Muscle of leg (tissue), 11 donors: ENCODE measurements around the gene VSTM5. TPM values are rescaled to one million over a fixed set of nuclear protein-coding genes. Genes with fewer than 3 reads are reported as not detected.
"Not testable (repeated sequence)": the region's sequence is repeated elsewhere in the genome, so short reads cannot be mapped to it uniquely, and the experiment has no call there.

Experiments used
- DNase-seq: peaks from one replicate; pipeline ENCODE4 v3.0.0; 2013
- H3K27ac ChIP-seq: one replicate; pipeline ENCODE4 v1.5.1; 2013; ENCODE audit warnings: mild to moderate bottlenecking, low read length, control low read depth
- H3K27me3 ChIP-seq: one replicate; pipeline ENCODE4 v1.6.1; 2013; ENCODE audit warnings: low read length; ENCODE audit not compliant: control insufficient read depth, insufficient read depth
- H3K36me3 ChIP-seq: one replicate; pipeline ENCODE4 v1.6.1; 2013; ENCODE audit warnings: low read length; ENCODE audit not compliant: control insufficient read depth, insufficient read depth
- H3K4me1 ChIP-seq: one replicate; pipeline ENCODE4 v1.6.1; 2013; ENCODE audit warnings: low read length; ENCODE audit not compliant: control insufficient read depth, insufficient read depth
- H3K4me3 ChIP-seq: one replicate; pipeline ENCODE4 v1.5.1; 2013; ENCODE audit warnings: low read length, control low read depth
- H3K9me3 ChIP-seq: replicated peaks from 2 replicates; pipeline ENCODE4 v1.6.1; 2013; ENCODE audit warnings: low read depth, low read length; ENCODE audit not compliant: control insufficient read depth
- WGBS: methylation state at CpG from one replicate; pipeline ENCODE4 v1.1.5; 2013; ENCODE audit warnings: missing lambda C conversion rate; ENCODE audit not compliant: insufficient coverage; 5-methylcytosine and 5-hydroxymethylcytosine counted together
- polyA plus RNA-seq, 8 donors: library from polyadenylated mRNA; unstranded; fragments of 120-200 nt; gene quantifications; one replicate each; pipeline versions ENCODE4 v1.2.1 to v1.2.3, GENCODE V29; 2013; ENCODE audit warnings: inconsistent platforms in 1 of 8, low replicate concordance in 1 of 8; ENCODE audit not compliant: insufficient read length in 8 of 8, insufficient read depth in 1 of 8
- total RNA-seq: library from RNA; stranded (reverse); fragments of 120-200 nt; gene quantifications from one replicate; pipeline ENCODE4 v1.2.4, GENCODE V29; 2013

Gene VSTM5
- total and polyA plus RNA-seq, 9 donors, result 0.16 to 1.1 (median 0.27) TPM

DNA sequence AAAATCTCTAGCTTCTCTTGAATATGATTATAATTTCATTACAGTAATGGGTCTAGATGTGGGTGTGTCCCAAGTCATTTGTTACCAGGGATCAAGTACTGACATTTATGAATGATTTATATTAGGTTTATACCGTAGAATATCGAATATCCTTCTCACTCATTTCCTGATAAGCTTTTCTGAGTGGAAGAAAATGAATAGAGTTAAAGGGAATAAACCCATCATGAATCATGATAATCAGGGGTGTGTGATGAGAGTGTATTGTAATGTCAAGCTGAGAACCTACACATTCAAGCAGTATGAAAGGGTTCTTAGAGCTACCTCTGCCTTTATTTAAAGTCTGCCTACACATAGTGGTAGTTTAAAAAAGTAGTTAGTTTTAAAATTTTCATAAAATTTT, 49.1 kb downstream of the VSTM5 start:
- Histone ChIP-seq H3K9me3 (no peaks in the 10 kb centered on the region), H3K27me3 (no peaks in the 10 kb centered on the region), H3K4me3 (no peak overlapping the region), H3K4me1 (no peaks in the 10 kb centered on the region), H3K36me3 (peaks cover 37% of the 10 kb centered on the region), H3K27ac (no peak overlapping the region)
- no peak for DNase-seq
- no CpG with 5 or more reads among the region's 2 CpGs for WGBS

GRCh38 chr11:93796441-93797231, 53.8 kb downstream of the VSTM5 start:
- no peak for DNase-seq
- Histone ChIP-seq H3K9me3 (no peaks in the 10 kb centered on the region), H3K4me1 (no peaks in the 10 kb centered on the region), H3K36me3 (peaks cover 52% of the 10 kb centered on the region), H3K4me3 (no peak overlapping the region), H3K27ac (no peak overlapping the region), H3K27me3 (no peaks in the 10 kb centered on the region)
- WGBS, result 80% methylated on average over 1 of the region's 6 CpGs

DNA sequence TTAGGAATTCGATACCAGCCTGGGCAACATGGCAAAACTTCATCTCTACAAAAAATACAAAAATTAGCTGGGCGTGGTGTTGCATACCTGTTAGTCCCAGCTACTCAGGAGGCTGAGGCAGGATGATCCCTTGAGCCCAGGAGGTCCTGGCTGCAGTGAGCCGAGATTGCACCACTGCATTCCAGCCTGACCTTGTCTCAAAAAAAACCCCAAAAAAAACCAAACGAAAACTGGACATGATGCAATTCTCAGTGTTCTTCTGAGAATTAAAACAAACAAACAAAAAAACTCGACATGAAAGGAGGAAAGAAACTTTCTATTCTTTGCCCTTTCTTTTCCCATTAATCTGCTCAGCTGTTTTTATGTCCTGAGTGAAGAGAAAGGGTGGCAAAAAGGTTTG, 58.9 kb downstream of the VSTM5 start:
- DNase-seq, result no peak
- H3K9me3 ChIP-seq, result no peaks in the 10 kb centered on the region
- no peak overlapping the region for H3K27ac ChIP-seq
- peaks cover 63% of the 10 kb centered on the region for H3K36me3 ChIP-seq
- no peaks in the 10 kb centered on the region for H3K27me3 ChIP-seq
- H3K4me1 ChIP-seq, result no peaks in the 10 kb centered on the region
- WGBS, result 71% methylated on average over 1 of the region's 5 CpGs
- no peak overlapping the region for H3K4me3 ChIP-seq

GRCh38 chr11:93784935-93785360, 65.5 kb downstream of the VSTM5 start:
- WGBS, result 2% methylated on average over 10 of the region's 13 CpGs
- peaks cover 7% of the 10 kb centered on the region for H3K4me1 ChIP-seq
- H3K36me3 ChIP-seq, result peaks cover 13% of the 10 kb centered on the region
- DNase-seq, result no peak
- no peaks in the 10 kb centered on the region for H3K9me3 ChIP-seq
- H3K27ac ChIP-seq, result peak overlapping the region; percentile 99
- H3K27me3 ChIP-seq, result no peaks in the 10 kb centered on the region
- H3K4me3 ChIP-seq, result peak overlapping the region; percentile 99

DNA sequence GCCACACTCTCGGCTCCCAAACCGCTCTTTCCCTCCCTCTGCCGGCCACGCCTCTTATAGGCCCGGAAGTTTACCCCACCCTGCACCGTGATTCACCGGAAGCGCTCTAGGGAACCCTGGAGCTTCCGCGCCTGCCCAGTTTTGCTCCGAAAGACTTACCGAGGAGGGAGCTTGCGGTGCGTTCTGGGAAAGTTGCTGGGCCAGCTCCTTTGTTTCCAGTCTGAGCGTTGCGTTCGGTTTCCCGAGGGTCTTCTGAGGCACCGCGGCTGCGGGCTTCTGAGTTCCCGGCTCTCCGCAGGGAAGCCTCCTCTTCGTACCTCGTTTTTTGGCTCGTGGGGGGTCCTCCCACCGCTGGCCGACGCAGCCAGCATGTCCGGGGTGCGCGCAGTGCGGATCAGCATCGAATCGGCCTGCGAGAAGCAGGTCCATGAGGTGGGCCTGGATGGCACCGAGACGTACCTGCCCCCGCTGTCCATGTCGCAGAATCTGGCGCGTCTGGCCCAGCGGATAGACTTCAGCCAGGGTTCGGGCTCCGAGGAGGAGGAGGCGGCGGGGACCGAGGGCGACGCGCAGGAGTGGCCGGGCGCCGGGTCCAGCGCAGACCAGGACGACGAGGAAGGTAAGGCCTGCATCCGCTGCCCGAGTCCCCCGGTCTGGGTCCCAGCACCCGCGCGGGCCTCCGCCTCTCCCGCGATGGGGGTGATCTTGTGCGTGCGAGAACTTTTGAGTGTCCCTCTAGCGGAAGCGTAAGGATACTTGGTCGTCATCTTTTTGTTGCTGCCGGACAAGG, 66.1 kb downstream of the VSTM5 start, which contains the start of gene MED17:
Gene MED17, plus strand, starts transcription at position 138 of the 790 bp plus-strand sequence. Its CDS starts 232 bp downstream, at position 370.
- peak; percentile 98 for DNase-seq
- H3K4me1 ChIP-seq, result peaks cover 7% of the 10 kb centered on the region
- H3K36me3 ChIP-seq, result peaks cover 8% of the 10 kb centered on the region
- H3K27ac ChIP-seq, result peak within 1 kb of the TSS; percentile 99
- H3K9me3 ChIP-seq, result no peaks in the 10 kb centered on the region
- peak within 1 kb of the TSS; percentile 99 for H3K4me3 ChIP-seq
- under 1% methylated on average over 70 of the region's 72 CpGs for WGBS
- H3K27me3 ChIP-seq, result no peaks in the 10 kb centered on the region

GRCh38 chr11:93783765-93784144, 66.7 kb downstream of the VSTM5 start:
- WGBS, result 0% methylated on average over 6 of the region's 10 CpGs
- DNase-seq, result no peak
- Histone ChIP-seq H3K36me3 (peaks cover 8% of the 10 kb centered on the region), H3K27ac (peak overlapping the region; percentile 99), H3K4me1 (peaks cover 7% of the 10 kb centered on the region), H3K4me3 (peak overlapping the region; percentile 99), H3K9me3 (no peaks in the 10 kb centered on the region), H3K27me3 (no peaks in the 10 kb centered on the region)

GRCh38 chr11:93783362-93783761, 67.1 kb downstream of the VSTM5 start:
- no peaks in the 10 kb centered on the region for H3K9me3 ChIP-seq
- WGBS, result 67% methylated on average over 2 of the region's 7 CpGs
- H3K4me1 ChIP-seq, result peaks cover 7% of the 10 kb centered on the region
- peaks cover 6% of the 10 kb centered on the region for H3K36me3 ChIP-seq
- H3K27me3 ChIP-seq, result no peaks in the 10 kb centered on the region
- peak overlapping the region; percentile 99 for H3K4me3 ChIP-seq
- peak overlapping the region; percentile 99 for H3K27ac ChIP-seq
- no peak for DNase-seq

DNA sequence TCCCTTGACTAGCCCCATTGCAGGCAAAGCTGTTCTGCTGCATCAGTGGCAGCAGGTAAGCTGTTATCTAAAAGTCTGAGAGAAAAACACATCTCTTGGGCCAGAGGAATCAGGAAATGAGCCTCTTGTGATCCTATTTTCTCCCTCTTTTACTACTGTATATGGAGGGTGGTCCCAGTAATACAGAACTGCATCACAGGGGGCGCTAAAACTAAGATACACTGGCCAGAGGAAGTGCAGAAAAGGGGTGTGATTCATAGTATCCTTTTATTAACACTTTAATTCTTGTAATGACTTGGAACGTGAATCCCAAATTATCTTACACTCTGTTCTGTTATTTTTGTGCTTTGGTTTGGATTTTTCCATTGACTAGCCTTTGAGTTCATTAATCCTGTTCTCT, 75.1 kb downstream of the VSTM5 start:
- no CpG with 5 or more reads among the region's 2 CpGs for WGBS
- Histone ChIP-seq H3K4me3 (no peak overlapping the region), H3K9me3 (peaks cover 2% of the 10 kb centered on the region), H3K27me3 (no peaks in the 10 kb centered on the region), H3K27ac (no peak overlapping the region), H3K4me1 (no peaks in the 10 kb centered on the region), H3K36me3 (no peaks in the 10 kb centered on the region)
- DNase-seq, result no peak

GRCh38 chr11:93774560-93774959, 75.9 kb downstream of the VSTM5 start:
- DNase-seq, result peak; percentile 11
- not testable (repeated sequence) for H3K4me1 ChIP-seq, H3K27me3 ChIP-seq, H3K36me3 ChIP-seq, H3K4me3 ChIP-seq, H3K9me3 ChIP-seq, H3K27ac ChIP-seq
- no CpG with 5 or more reads among the region's 3 CpGs for WGBS

GRCh38 chr11:93773601-93774200, 76.7 kb downstream of the VSTM5 start:
- no peaks in the 10 kb centered on the region for H3K4me1 ChIP-seq
- no peak overlapping the region for H3K27ac ChIP-seq
- no peaks in the 10 kb centered on the region for H3K27me3 ChIP-seq
- no peak overlapping the region for H3K4me3 ChIP-seq
- WGBS, result 99% methylated on average over 10 of the region's 10 CpGs
- no peaks in the 10 kb centered on the region for H3K36me3 ChIP-seq
- no peak for DNase-seq
- H3K9me3 ChIP-seq, result peaks cover 2% of the 10 kb centered on the region
